Measurements from ENCODE around the gene INPPL1.

INPPL1 gene

DNA sequence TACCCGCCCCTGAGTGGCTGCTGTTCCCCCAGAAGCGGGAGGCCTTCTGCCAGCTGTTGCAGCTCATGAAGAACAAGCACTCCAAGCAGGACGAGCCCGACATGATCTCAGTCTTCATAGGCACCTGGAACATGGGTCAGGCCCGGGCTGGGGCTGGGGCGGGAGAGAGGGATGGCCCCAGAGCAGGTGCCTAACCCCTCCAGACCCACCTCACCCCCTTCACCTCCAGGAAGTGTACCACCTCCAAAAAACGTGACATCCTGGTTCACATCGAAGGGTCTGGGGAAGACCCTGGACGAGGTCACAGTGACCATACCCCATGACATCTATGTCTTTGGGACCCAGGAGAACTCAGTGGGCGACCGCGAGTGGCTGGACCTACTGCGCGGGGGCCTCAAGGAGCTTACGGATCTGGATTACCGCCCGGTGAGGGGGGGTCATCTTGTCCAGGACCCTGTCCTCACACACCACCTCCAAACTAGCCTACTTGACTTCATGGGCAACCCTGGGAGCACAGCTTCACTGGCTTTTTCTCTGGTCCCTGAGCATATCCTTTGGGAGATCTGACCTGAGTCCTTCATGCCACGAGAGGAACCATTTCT, 6.3 kb downstream of the INPPL1 start:
- DNase-seq (ENCODE audit: low read depth in 2 of 2, low spot score in 1 of 2), result no peak

DNA sequence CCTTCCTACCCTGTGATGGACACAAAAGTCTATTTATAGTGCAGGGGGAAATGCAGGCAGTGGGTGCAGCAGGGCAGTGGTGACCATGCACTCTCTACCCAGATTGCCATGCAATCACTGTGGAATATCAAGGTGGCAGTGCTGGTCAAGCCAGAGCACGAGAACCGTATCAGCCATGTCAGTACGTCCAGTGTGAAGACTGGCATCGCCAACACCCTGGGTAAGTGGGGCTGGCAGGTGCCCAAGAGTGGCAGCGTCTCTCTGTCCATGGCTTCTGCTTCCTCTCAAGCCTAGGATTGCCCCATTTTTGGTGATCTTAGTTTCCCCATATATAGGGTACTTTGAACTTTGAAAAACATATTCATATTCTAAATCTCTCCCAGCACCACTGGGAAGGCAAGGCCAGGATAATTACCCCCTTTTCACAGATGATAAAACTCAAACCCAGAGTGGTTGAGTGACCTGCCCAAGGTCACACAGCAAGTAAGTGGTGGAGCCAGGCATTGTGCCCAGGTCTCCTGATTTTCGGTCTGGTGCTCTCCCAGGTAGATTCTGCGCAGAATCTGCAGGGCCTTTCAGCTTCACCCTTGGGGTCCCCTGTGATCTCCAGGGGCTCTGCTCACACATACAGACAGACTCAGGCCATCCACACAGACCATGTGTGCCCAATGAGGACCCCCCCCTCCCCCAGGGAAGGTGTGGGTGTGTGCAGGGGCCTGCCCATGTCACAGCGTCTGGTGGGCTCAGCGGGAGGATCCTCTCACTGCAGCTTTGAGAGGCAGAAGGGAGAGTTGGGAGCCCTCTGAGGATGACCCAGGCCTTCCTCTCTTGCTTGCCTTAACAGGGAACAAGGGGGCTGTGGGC, 7.1 kb downstream of the INPPL1 start:
- no peak for DNase-seq (ENCODE audit: low read depth in 2 of 2, low spot score in 1 of 2)

GRCh38 chr11:72232260-72233055, 7.9 kb downstream of the INPPL1 start:
- DNase-seq (ENCODE audit: low read depth in 2 of 2, low spot score in 1 of 2), result no peak

GRCh38 chr11:72233056-72233772, 8.6 kb downstream of the INPPL1 start:
- DNase-seq (ENCODE audit: low read depth in 2 of 2, low spot score in 1 of 2), result no peak

DNA sequence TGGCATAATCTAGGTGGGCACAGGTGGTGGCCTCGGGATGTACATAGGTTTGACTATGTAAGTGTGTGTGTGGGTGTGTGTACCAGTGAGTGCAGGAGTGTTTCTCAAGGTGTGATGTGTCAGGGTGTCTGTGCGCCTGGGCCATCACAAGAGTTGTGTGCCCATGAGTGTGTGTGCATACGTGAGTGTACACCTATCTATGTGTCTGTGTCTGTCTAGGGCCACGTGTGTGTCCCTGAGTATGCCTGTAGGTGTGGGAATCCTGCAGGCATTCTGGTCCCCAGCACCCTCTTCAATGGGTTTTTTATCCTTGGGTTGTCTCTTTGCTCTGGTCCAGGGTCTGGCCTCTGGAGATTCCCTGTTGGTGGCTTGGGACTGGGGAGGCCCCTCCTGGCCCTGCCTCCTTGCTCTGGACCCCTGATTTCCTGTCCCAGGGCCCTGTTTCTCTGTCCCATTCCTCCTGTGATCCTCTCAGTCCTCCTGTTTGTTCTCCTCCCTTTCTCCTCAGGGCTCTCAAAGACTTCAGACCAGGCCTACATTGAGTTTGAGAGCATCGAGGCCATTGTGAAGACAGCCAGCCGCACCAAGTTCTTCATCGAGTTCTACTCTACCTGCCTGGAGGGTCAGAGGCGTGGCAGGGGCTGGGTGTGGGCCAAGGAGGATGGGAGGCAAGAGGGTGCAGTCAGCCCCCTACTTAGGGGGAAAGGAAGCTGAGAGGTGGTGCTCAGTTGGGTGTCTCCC, 9.4 kb downstream of the INPPL1 start:
- no peak for DNase-seq (ENCODE audit: low read depth in 2 of 2, low spot score in 1 of 2)

DNA sequence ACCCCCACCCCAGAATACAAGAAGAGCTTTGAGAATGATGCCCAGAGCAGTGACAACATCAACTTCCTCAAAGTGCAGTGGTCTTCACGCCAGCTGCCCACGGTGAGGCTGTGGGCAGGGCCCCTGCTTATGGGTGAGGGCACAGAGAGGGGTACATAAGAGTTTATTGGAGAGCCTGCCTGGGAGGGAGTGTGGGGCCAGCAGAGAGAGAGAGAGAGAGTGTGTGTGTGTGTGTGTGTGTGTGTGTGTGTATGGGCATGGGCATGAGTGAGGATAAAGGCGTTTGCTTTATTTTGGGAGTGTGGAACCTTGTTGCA, 9.9 kb downstream of the INPPL1 start:
- DNase-seq (ENCODE audit: low read depth in 2 of 2, low spot score in 1 of 2), result no peak

DNA sequence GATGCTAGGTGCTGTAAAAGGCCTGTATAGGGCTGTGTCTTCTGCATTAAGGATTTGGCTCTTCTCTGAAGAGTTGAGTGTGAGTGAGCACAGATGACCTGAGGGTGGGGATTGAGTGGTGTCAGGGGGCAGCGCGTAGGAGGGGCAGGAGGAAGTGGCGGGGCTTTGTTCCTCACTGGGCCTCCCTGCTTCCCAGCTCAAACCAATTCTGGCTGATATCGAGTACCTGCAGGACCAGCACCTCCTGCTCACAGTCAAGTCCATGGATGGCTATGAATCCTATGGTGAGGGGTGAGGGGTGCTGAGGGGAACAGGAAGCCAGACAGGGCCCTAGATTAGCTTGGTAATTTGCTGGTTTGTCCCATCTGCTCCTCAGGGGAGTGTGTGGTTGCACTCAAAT, 10.4 kb downstream of the INPPL1 start:
- DNase-seq (ENCODE audit: low read depth in 2 of 2, low spot score in 1 of 2), result no peak

- DNase-seq (ENCODE audit: low read depth in 2 of 2, low spot score in 1 of 2), result no peak
These were observed 10.9 kb downstream of the INPPL1 start for GRCh38 chr11:72235351-72236057.

GRCh38 chr11:72236083-72236697, 11.6 kb downstream of the INPPL1 start:
- DNase-seq (ENCODE audit: low read depth in 2 of 2, low spot score in 1 of 2), result no peak

DNA sequence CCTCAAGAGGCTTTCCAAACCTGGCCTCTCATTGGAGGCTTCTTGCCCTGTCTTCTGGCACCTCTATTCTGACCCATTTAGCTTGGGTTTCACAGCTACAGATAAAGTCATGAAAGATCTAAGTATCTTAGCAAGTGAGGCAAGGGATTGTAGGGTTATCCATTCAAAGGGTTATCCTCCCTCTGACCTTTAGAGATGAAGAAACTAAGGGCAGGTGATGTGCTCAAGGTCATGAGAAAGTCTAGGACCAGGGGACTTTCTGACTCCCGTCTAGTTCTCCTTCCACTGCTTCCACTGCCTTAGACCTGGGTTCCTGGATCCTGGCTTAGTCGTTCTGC, 12.2 kb downstream of the INPPL1 start:
- no peak for DNase-seq (ENCODE audit: low read depth in 2 of 2, low spot score in 1 of 2)

- no peak for DNase-seq (ENCODE audit: low read depth in 2 of 2, low spot score in 1 of 2)
These were observed 12.8 kb downstream of the INPPL1 start for GRCh38 chr11:72237112-72237931.

DNA sequence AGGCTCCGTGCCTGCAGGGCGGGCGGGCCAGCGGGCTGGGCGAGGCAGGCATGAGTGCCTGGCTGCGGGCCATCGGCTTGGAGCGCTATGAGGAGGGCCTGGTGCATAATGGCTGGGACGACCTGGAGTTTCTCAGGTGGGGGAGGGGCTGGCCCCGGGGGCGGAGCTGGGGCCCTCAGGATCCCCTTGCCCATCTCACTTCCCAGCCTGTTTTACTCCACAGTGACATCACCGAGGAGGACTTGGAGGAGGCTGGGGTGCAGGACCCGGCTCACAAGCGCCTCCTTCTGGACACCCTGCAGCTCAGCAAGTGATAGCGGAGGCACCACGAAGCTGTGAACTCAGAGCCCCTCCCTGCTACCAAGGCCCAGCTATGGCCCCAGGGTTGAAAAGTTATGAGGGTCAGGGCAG, 13.5 kb downstream of the INPPL1 start:
- DNase-seq (ENCODE audit: low read depth in 2 of 2, low spot score in 1 of 2), result no peak

DNA sequence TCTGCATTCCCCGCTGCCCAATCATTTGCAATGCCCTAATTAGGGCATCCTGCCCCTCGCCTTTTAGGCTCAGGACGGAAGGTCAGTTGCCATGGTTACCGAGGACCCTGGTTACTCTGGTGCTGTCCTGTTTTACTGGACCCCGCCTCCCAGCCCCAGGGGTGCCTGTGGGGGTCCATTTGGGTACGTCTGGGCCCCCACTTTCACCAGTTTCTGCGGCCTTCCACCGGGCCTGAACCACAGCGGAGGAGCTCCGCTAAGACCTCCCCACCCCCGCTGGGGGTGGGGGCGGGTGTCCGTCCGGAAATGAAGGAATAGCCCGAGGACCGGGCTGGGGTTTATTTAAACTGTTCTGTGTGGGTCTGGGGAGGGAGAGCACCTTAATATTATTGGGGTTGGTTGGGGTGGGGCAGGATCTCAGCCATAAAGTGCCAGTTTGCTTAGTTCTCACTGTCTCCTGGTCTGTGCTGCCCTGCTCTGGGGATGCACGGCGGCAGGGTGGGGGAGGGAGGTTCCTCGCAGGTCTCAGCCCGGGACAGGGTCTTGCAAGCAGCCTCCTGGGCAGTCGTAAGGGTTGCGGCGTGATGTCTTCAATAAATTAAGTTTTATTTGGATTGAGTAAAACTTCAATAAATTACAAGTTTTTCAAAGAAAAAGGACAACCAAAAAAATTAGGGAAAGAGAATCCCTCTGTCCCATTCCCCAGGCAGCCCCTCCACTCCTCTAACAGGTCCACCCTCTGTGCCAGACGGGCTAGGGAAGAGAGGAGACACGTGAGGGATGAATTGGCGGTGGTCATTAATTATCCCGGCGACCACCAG, 14.1 kb downstream of the INPPL1 start:
- no peak for DNase-seq (ENCODE audit: low read depth in 2 of 2, low spot score in 1 of 2)

GRCh38 chr11:72239313-72239848, 14.8 kb downstream of the INPPL1 start:
- DNase-seq (ENCODE audit: low read depth in 2 of 2, low spot score in 1 of 2), result no peak

GRCh38 chr11:72239849-72240460, 15.4 kb downstream of the INPPL1 start:
- no peak for DNase-seq (ENCODE audit: low read depth in 2 of 2, low spot score in 1 of 2)

DNA sequence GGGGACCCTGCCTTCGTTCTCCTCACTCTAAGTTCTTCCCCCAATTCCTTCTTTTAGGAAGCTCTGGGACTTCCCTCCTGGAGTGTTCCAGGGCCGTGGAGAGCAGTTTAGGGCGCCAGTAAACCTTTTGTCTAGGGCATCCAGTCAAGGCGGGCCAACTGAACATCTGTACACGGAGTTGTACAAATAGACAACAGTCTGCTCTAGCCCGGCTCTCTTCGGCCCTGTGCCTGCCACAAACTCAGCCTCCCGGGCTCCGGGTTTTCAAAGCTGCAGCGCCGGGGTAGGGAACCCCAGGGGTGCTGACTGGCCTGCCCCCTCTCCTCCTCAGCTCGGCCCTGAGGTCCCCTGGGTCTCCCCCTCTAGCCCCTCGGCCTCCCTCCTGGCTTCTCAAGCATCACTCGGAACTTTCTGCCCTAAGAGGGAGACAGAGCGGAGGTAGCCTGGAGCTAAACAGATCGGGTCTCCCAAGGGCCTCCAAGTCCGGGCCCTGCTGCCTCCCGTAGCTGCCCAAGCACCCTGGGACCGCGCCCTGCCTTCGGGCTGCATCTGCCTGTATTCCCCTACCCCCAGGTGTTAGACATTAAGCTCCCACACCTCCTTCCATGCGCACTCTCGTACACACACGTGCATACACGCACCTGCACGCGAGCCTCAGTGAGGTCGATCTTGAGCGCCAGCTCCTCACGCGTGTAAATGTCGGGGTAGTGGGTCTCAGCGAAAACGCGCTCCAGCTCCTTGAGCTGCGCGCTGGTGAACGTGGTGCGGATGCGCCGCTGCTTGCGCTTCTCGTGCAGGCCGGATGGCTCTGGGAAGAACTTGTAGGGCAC, 16.1 kb downstream of the INPPL1 start:
- DNase-seq (ENCODE audit: low read depth in 2 of 2, low spot score in 1 of 2), result no peak

Data from stimulated activated CD8-positive, alpha-beta memory T cell treated with anti-CD3 and anti-CD28 coated beads, Interleukin-4, amount 100 ng/mL, for 4 hours (primary cell).